Osteoblast (primary cell): ENCODE measurements around the gene NGB. TPM values are rescaled to one million over a fixed set of nuclear protein-coding genes. Genes with fewer than 3 reads are reported as not detected.
A peak's percentile ranks its signal among the peaks of the same experiment; 100 is the strongest.

Experiments
- DNase-seq: peaks from one replicate; pipeline ENCODE4 v3.0.0; 2011; ENCODE audit warnings: low spot score, mixed read lengths; ENCODE audit not compliant: insufficient read length; ENCODE audit errors: missing footprints
- H2AFZ ChIP-seq: 2 replicates; pipeline ENCODE4 v1.6.0; 2011; ENCODE audit warnings: mild to moderate bottlenecking, low read length
- H3K27ac ChIP-seq: 2 replicates; pipeline ENCODE4 v1.5.1; 2011; ENCODE audit warnings: mild to moderate bottlenecking, low read depth, low read length, moderate library complexity
- H3K27me3 ChIP-seq: 2 replicates; pipeline ENCODE4 v1.6.0; 2012; ENCODE audit warnings: mild to moderate bottlenecking, control low read depth, inconsistent platforms, low read length, moderate library complexity; ENCODE audit not compliant: insufficient read depth
- H3K36me3 ChIP-seq: 2 replicates; pipeline ENCODE4 v1.5.1; 2011; ENCODE audit warnings: mild to moderate bottlenecking, low read length, control low read depth, moderate library complexity; ENCODE audit not compliant: insufficient read depth
- H3K4me1 ChIP-seq: 2 replicates; pipeline ENCODE4 v1.5.1; 2011; ENCODE audit warnings: mild to moderate bottlenecking, low read length, control low read depth, moderate library complexity; ENCODE audit not compliant: insufficient read depth
- H3K4me2 ChIP-seq: 2 replicates; pipeline ENCODE4 v1.6.0; 2011; ENCODE audit warnings: mild to moderate bottlenecking, low read length; ENCODE audit not compliant: insufficient read depth
- H3K4me3 ChIP-seq: fragments of 200-600 bp; sonication (generic); 3 replicates; pipeline ENCODE4 v1.5.1; 2012; ENCODE audit warnings: mild to moderate bottlenecking, low read length, inconsistent platforms; ENCODE audit not compliant: insufficient read depth
- H3K79me2 ChIP-seq: 2 replicates; pipeline ENCODE4 v1.6.0; 2012; ENCODE audit warnings: mild to moderate bottlenecking, low read length, control low read depth, inconsistent platforms; ENCODE audit not compliant: insufficient read depth
- H3K9me3 ChIP-seq: 2 replicates; pipeline ENCODE4 v1.5.1; 2011; ENCODE audit warnings: low read depth, low read length, control low read depth
- H4K20me1 ChIP-seq: 2 replicates; pipeline ENCODE4 v1.6.0; 2012; ENCODE audit warnings: mild to moderate bottlenecking, low read length, control low read depth; ENCODE audit not compliant: insufficient read depth
- CTCF ChIP-seq: IDR thresholded peaks from 2 replicates; pipeline ENCODE4 v1.5.1; 2011; ENCODE audit warnings: mild to moderate bottlenecking, low read depth, low read length, moderate library complexity; ENCODE audit errors: extremely low read depth
- total RNA-seq: library from RNA; depleted of rRNA; stranded (reverse); fragments of >200 nt; gene quantifications from 2 replicates; pipeline ENCODE4 v1.2.3, GENCODE V29; 2012

NGB gene
- total RNA-seq, 1 donor: not detected

DNA sequence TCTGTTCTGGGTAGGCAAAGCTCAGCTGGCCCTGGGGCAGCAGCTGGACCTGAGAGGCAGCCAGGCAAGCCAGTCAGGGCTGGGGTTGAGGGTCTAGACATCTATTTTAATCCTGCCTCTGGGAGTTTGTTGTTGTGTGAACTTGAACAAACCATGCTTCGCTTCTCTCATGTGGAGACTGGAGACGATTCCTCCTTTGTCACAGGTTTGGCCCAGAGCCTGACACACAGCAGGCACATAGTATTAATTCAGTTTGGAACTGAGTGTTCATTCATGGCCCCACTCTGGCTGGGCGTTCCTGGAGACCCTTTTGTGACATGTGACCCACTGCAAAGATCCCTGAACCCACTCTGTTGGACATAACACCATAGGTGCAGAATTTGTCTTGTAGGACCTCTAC, 39.3 kb downstream of the NGB start:
- no peak overlapping the region for H3K4me2 ChIP-seq
- no peaks in the 10 kb centered on the region for H4K20me1 ChIP-seq
- no peaks in the 10 kb centered on the region for H3K36me3 ChIP-seq
- no peak for TF ChIP-seq CTCF
- H3K79me2 ChIP-seq: no peaks in the 10 kb centered on the region
- no peaks in the 10 kb centered on the region for H3K27me3 ChIP-seq
- H3K4me1 ChIP-seq: no peaks in the 10 kb centered on the region
- no peak overlapping the region for H2AFZ ChIP-seq
- no peak overlapping the region for H3K4me3 ChIP-seq
- DNase-seq: no peak
- H3K9me3 ChIP-seq: no peaks in the 10 kb centered on the region
- H3K27ac ChIP-seq: no peak overlapping the region

- Histone ChIP-seq H3K79me2 (no peaks in the 10 kb centered on the region), H3K4me3 (no peak overlapping the region), H3K36me3 (no peaks in the 10 kb centered on the region), H4K20me1 (no peaks in the 10 kb centered on the region), H2AFZ (no peak overlapping the region), H3K4me2 (no peak overlapping the region), H3K27me3 (no peaks in the 10 kb centered on the region), H3K27ac (no peak overlapping the region), H3K4me1 (no peaks in the 10 kb centered on the region), H3K9me3 (no peaks in the 10 kb centered on the region)
- TF ChIP-seq CTCF: no peak
- DNase-seq: no peak
These were observed 40.1 kb downstream of the NGB start for GRCh38 chr14:77230914-77231313.

DNA sequence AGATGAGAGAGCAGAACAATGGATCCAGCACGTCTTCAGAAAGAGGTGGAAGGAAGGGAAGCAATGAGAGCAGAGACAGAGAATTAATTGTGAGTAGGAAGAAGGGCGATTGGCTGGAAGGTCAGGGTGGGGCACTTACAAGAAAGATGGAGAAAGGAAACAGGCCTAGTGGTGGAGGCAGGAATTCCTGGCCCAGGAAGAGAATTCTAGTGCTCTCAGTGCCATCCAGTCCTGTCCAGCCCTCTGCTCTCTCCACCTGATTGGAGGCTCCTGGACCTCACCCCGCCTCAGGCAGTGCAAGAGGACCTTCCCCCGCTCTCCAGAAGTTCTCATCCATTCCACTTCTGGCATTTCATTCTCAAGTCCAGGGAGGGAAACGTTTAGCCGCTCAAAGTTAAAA, 43.0 kb downstream of the NGB start:
- Histone ChIP-seq H3K27ac (no peak overlapping the region), H3K4me1 (no peaks in the 10 kb centered on the region), H3K4me2 (no peak overlapping the region), H3K4me3 (no peak overlapping the region), H3K79me2 (no peaks in the 10 kb centered on the region), H2AFZ (no peak overlapping the region), H4K20me1 (no peaks in the 10 kb centered on the region), H3K27me3 (no peaks in the 10 kb centered on the region), H3K36me3 (no peaks in the 10 kb centered on the region), H3K9me3 (no peaks in the 10 kb centered on the region)
- no peak for TF ChIP-seq CTCF
- no peak for DNase-seq

GRCh38 chr14:77225892-77226557, 45.0 kb downstream of the NGB start:
- Histone ChIP-seq H4K20me1 (no peaks in the 10 kb centered on the region), H3K27me3 (no peaks in the 10 kb centered on the region), H3K79me2 (no peaks in the 10 kb centered on the region), H3K27ac (no peak overlapping the region), H2AFZ (no peak overlapping the region), H3K4me1 (no peaks in the 10 kb centered on the region), H3K36me3 (no peaks in the 10 kb centered on the region), H3K9me3 (no peaks in the 10 kb centered on the region), H3K4me3 (no peak overlapping the region), H3K4me2 (no peak overlapping the region)
- TF ChIP-seq CTCF: no peak
- peak; percentile 17 for DNase-seq
